ENCODE results near the gene C1QBP.

The C1QBP gene

GRCh38 chr17:5438716-5439445, at the start of gene C1QBP:
Gene C1QBP, minus strand, starts transcription at chr17:5439155. Its CDS starts 82 bp downstream, at chr17:5439073.
- H3K4me1 ChIP-seq (ENCODE audit: control insufficient read depth in 5 of 5, insufficient read depth in 5 of 5, low read length in 5 of 5) = peaks cover 0 to 25% (median 18%) of the 10 kb centered on the region in 5 donors
- no peaks in the 10 kb centered on the region for H3K9me3 ChIP-seq (ENCODE audit: control insufficient read depth in 5 of 5, low read length in 5 of 5)
- peak within 1 kb of the TSS; percentile 79 to 94 (median 85) for H3K4me3 ChIP-seq (ENCODE audit: low read depth in 1 of 5, low read length in 5 of 5)
- H3K36me3 ChIP-seq (ENCODE audit: control insufficient read depth in 5 of 5, insufficient read depth in 5 of 5, low read length in 5 of 5) = peaks cover 4 to 43% (median 24%) of the 10 kb centered on the region in 5 donors
- no peaks in the 10 kb centered on the region for H3K27me3 ChIP-seq (ENCODE audit: control insufficient read depth in 5 of 5, insufficient read depth in 4 of 5, low read length in 5 of 5)
- peak within 1 kb of the TSS; percentile 71 to 95 (median 86) for H3K9ac ChIP-seq (ENCODE audit: low read length in 5 of 5)
- peak within 1 kb of the TSS; percentile 79 for H3K27ac ChIP-seq (ENCODE audit: low read depth, low read length)

- Histone ChIP-seq H3K27me3 (ENCODE audit: control insufficient read depth in 5 of 5, insufficient read depth in 4 of 5, low read length in 5 of 5) (no peaks in the 10 kb centered on the region), H3K36me3 (ENCODE audit: control insufficient read depth in 5 of 5, insufficient read depth in 5 of 5, low read length in 5 of 5) (peaks cover 17 to 27% (median 20%) of the 10 kb centered on the region in 5 donors), H3K9me3 (ENCODE audit: control insufficient read depth in 5 of 5, low read length in 5 of 5) (no peaks in the 10 kb centered on the region), H3K4me1 (ENCODE audit: control insufficient read depth in 5 of 5, insufficient read depth in 5 of 5, low read length in 5 of 5) (peaks cover 3 to 28% (median 25%) of the 10 kb centered on the region in 5 donors), H3K27ac (ENCODE audit: low read depth, low read length) (no peak overlapping the region), H3K4me3 (ENCODE audit: low read depth in 1 of 5, low read length in 5 of 5) (no peak overlapping the region), H3K9ac (ENCODE audit: low read length in 5 of 5) (no peak overlapping the region)
These were observed 49.8 kb upstream of the C1QBP start for GRCh38 chr17:5488752-5489151.

GRCh38 chr17:5486206-5487124, 47.5 kb upstream of the C1QBP start, which contains the start of gene MIS12:
Gene MIS12, plus strand, starts transcription at chr17:5486566. Its CDS starts 2,297 bp downstream, at chr17:5488863.
- peaks cover 30 to 44% (median 35%) of the 10 kb centered on the region in 5 donors for H3K36me3 ChIP-seq (ENCODE audit: control insufficient read depth in 5 of 5, insufficient read depth in 5 of 5, low read length in 5 of 5)
- H3K4me3 ChIP-seq (ENCODE audit: low read depth in 1 of 5, low read length in 5 of 5) = peak within 1 kb of the TSS; percentile 90 to 99 (median 96)
- peaks cover 3 to 28% (median 25%) of the 10 kb centered on the region in 5 donors for H3K4me1 ChIP-seq (ENCODE audit: control insufficient read depth in 5 of 5, insufficient read depth in 5 of 5, low read length in 5 of 5)
- no peaks in the 10 kb centered on the region for H3K9me3 ChIP-seq (ENCODE audit: control insufficient read depth in 5 of 5, low read length in 5 of 5)
- H3K9ac ChIP-seq (ENCODE audit: low read length in 5 of 5) = peak within 1 kb of the TSS; percentile 76 to 96 (median 95)
- peak within 1 kb of the TSS; percentile 96 for H3K27ac ChIP-seq (ENCODE audit: low read depth, low read length)
- no peaks in the 10 kb centered on the region for H3K27me3 ChIP-seq (ENCODE audit: control insufficient read depth in 5 of 5, insufficient read depth in 4 of 5, low read length in 5 of 5)

- Histone ChIP-seq H3K9ac (ENCODE audit: low read length in 5 of 5) (peak within 1 kb of the TSS; percentile 76 to 96 (median 95)), H3K36me3 (ENCODE audit: control insufficient read depth in 5 of 5, insufficient read depth in 5 of 5, low read length in 5 of 5) (peaks cover 36 to 53% (median 44%) of the 10 kb centered on the region in 5 donors), H3K4me3 (ENCODE audit: low read depth in 1 of 5, low read length in 5 of 5) (peak within 1 kb of the TSS; percentile 90 to 99 (median 96)), H3K4me1 (ENCODE audit: control insufficient read depth in 5 of 5, insufficient read depth in 5 of 5, low read length in 5 of 5) (peaks cover 3 to 28% (median 25%) of the 10 kb centered on the region in 5 donors), H3K27me3 (ENCODE audit: control insufficient read depth in 5 of 5, insufficient read depth in 4 of 5, low read length in 5 of 5) (no peaks in the 10 kb centered on the region), H3K9me3 (ENCODE audit: control insufficient read depth in 5 of 5, low read length in 5 of 5) (no peaks in the 10 kb centered on the region), H3K27ac (ENCODE audit: low read depth, low read length) (peak within 1 kb of the TSS; percentile 96)
These were observed 46.6 kb upstream of the C1QBP start, which contains the start of gene DERL2 for GRCh38 chr17:5485270-5486205. Gene DERL2, minus strand, starts transcription at chr17:5486178. Its CDS starts 17 bp downstream, at chr17:5486161.

- Histone ChIP-seq H3K9ac (ENCODE audit: low read length in 5 of 5) (no peak overlapping the region), H3K27ac (ENCODE audit: low read depth, low read length) (no peak overlapping the region), H3K36me3 (ENCODE audit: control insufficient read depth in 5 of 5, insufficient read depth in 5 of 5, low read length in 5 of 5) (peaks cover 56 to 74% (median 66%) of the 10 kb centered on the region in 5 donors), H3K27me3 (ENCODE audit: control insufficient read depth in 5 of 5, insufficient read depth in 4 of 5, low read length in 5 of 5) (no peaks in the 10 kb centered on the region), H3K9me3 (ENCODE audit: control insufficient read depth in 5 of 5, low read length in 5 of 5) (no peaks in the 10 kb centered on the region), H3K4me1 (ENCODE audit: control insufficient read depth in 5 of 5, insufficient read depth in 5 of 5, low read length in 5 of 5) (peaks cover 0 to 16% (median 12%) of the 10 kb centered on the region in 5 donors), H3K4me3 (ENCODE audit: low read depth in 1 of 5, low read length in 5 of 5) (no peak overlapping the region)
These were observed 42.5 kb upstream of the C1QBP start for GRCh38 chr17:5481451-5481850.

GRCh38 chr17:5480962-5481361, 42.0 kb upstream of the C1QBP start:
- no peak overlapping the region for H3K4me3 ChIP-seq (ENCODE audit: low read depth in 1 of 5, low read length in 5 of 5)
- H3K36me3 ChIP-seq (ENCODE audit: control insufficient read depth in 5 of 5, insufficient read depth in 5 of 5, low read length in 5 of 5) = peaks cover 57 to 74% (median 68%) of the 10 kb centered on the region in 5 donors
- H3K27me3 ChIP-seq (ENCODE audit: control insufficient read depth in 5 of 5, insufficient read depth in 4 of 5, low read length in 5 of 5) = no peaks in the 10 kb centered on the region
- no peak overlapping the region for H3K9ac ChIP-seq (ENCODE audit: low read length in 5 of 5)
- no peaks in the 10 kb centered on the region for H3K9me3 ChIP-seq (ENCODE audit: control insufficient read depth in 5 of 5, low read length in 5 of 5)
- peaks cover 0 to 16% (median 12%) of the 10 kb centered on the region in 5 donors for H3K4me1 ChIP-seq (ENCODE audit: control insufficient read depth in 5 of 5, insufficient read depth in 5 of 5, low read length in 5 of 5)
- no peak overlapping the region for H3K27ac ChIP-seq (ENCODE audit: low read depth, low read length)

- H3K27me3 ChIP-seq (ENCODE audit: control insufficient read depth in 5 of 5, insufficient read depth in 4 of 5, low read length in 5 of 5) = no peaks in the 10 kb centered on the region
- H3K9ac ChIP-seq (ENCODE audit: low read length in 5 of 5) = no peak overlapping the region
- no peaks in the 10 kb centered on the region for H3K9me3 ChIP-seq (ENCODE audit: control insufficient read depth in 5 of 5, low read length in 5 of 5)
- peaks cover 64 to 84% (median 75%) of the 10 kb centered on the region in 5 donors for H3K36me3 ChIP-seq (ENCODE audit: control insufficient read depth in 5 of 5, insufficient read depth in 5 of 5, low read length in 5 of 5)
- H3K4me3 ChIP-seq (ENCODE audit: low read depth in 1 of 5, low read length in 5 of 5) = no peak overlapping the region
- no peaks in the 10 kb centered on the region for H3K4me1 ChIP-seq (ENCODE audit: control insufficient read depth in 5 of 5, insufficient read depth in 5 of 5, low read length in 5 of 5)
- no peak overlapping the region for H3K27ac ChIP-seq (ENCODE audit: low read depth, low read length)
These were observed 40.0 kb upstream of the C1QBP start for GRCh38 chr17:5478992-5479391.

- no peaks in the 10 kb centered on the region for H3K27me3 ChIP-seq (ENCODE audit: control insufficient read depth in 5 of 5, insufficient read depth in 4 of 5, low read length in 5 of 5)
- H3K9me3 ChIP-seq (ENCODE audit: control insufficient read depth in 5 of 5, low read length in 5 of 5) = no peaks in the 10 kb centered on the region
- H3K9ac ChIP-seq (ENCODE audit: low read length in 5 of 5) = no peak overlapping the region
- no peak overlapping the region for H3K27ac ChIP-seq (ENCODE audit: low read depth, low read length)
- peaks cover 0 to 7% (median 5%) of the 10 kb centered on the region in 5 donors for H3K4me1 ChIP-seq (ENCODE audit: control insufficient read depth in 5 of 5, insufficient read depth in 5 of 5, low read length in 5 of 5)
- H3K4me3 ChIP-seq (ENCODE audit: low read depth in 1 of 5, low read length in 5 of 5) = no peak overlapping the region
- H3K36me3 ChIP-seq (ENCODE audit: control insufficient read depth in 5 of 5, insufficient read depth in 5 of 5, low read length in 5 of 5) = peaks cover 34 to 63% (median 53%) of the 10 kb centered on the region in 5 donors
These were observed 35.0 kb upstream of the C1QBP start for GRCh38 chr17:5473906-5474305.

- Histone ChIP-seq H3K36me3 (ENCODE audit: control insufficient read depth in 5 of 5, insufficient read depth in 5 of 5, low read length in 5 of 5) (peaks cover 24 to 49% (median 40%) of the 10 kb centered on the region in 5 donors), H3K9ac (ENCODE audit: low read length in 5 of 5) (no peak overlapping the region), H3K9me3 (ENCODE audit: control insufficient read depth in 5 of 5, low read length in 5 of 5) (no peaks in the 10 kb centered on the region), H3K27ac (ENCODE audit: low read depth, low read length) (no peak overlapping the region), H3K27me3 (ENCODE audit: control insufficient read depth in 5 of 5, insufficient read depth in 4 of 5, low read length in 5 of 5) (no peaks in the 10 kb centered on the region), H3K4me3 (ENCODE audit: low read depth in 1 of 5, low read length in 5 of 5) (no peak overlapping the region), H3K4me1 (ENCODE audit: control insufficient read depth in 5 of 5, insufficient read depth in 5 of 5, low read length in 5 of 5) (peaks cover 4 to 17% (median 16%) of the 10 kb centered on the region in 5 donors)
These were observed 33.6 kb upstream of the C1QBP start for GRCh38 chr17:5472511-5472910.
